ENCODE data around the gene TMEM184B.
A peak's percentile ranks its signal among the peaks of the same experiment; 100 is the strongest.

TMEM184B gene

GRCh38 chr22:38272373-38273134, at the start of gene TMEM184B:
TSS of gene TMEM184B (minus strand) at chr22:38273010. CDS start at chr22:38247961, 25,049 bp downstream.
- no peak for FAIRE-seq
- peak; percentile 24 for DNase-seq (ENCODE audit: low spot score)

- no peak for DNase-seq (ENCODE audit: low spot score)
- no peak for FAIRE-seq
Measured at GRCh38 chr22:38320605-38321402, 48.0 kb upstream of the TMEM184B start.

GRCh38 chr22:38318792-38319773, 46.3 kb upstream of the TMEM184B start:
- DNase-seq (ENCODE audit: low spot score) (no peak), FAIRE-seq (no peak)

- peak; percentile 90 for FAIRE-seq
- peak; percentile 92 for DNase-seq (ENCODE audit: low spot score)
Measured at GRCh38 chr22:38317995-38318715, 45.3 kb upstream of the TMEM184B start.

GRCh38 chr22:38317122-38317994, 44.5 kb upstream of the TMEM184B start, which contains the start of gene CSNK1E:
TSS of gene CSNK1E (minus strand) at chr22:38317433. CDS start at chr22:38314157, 3,276 bp downstream.
- FAIRE-seq (no peak), DNase-seq (ENCODE audit: low spot score) (no peak)

- FAIRE-seq: no peak
- DNase-seq (ENCODE audit: low spot score): no peak
Measured at GRCh38 chr22:38316364-38317121, 43.7 kb upstream of the TMEM184B start.

GRCh38 chr22:38315823-38316363, 43.1 kb upstream of the TMEM184B start:
- no peak for DNase-seq (ENCODE audit: low spot score)
- FAIRE-seq: no peak

- FAIRE-seq: no peak
- no peak for DNase-seq (ENCODE audit: low spot score)
Measured at GRCh38 chr22:38314933-38315822, 42.4 kb upstream of the TMEM184B start.

GRCh38 chr22:38314051-38314932, 41.5 kb upstream of the TMEM184B start:
- no peak for DNase-seq (ENCODE audit: low spot score)
- no peak for FAIRE-seq

- DNase-seq (ENCODE audit: low spot score) (peak; percentile 84), FAIRE-seq (peak; percentile 77)
Measured at GRCh38 chr22:38313384-38313955, 40.7 kb upstream of the TMEM184B start.

GRCh38 chr22:38312261-38312800, 39.5 kb upstream of the TMEM184B start:
- DNase-seq (ENCODE audit: low spot score) (no peak), FAIRE-seq (no peak)

GRCh38 chr22:38311323-38311620, 38.5 kb upstream of the TMEM184B start:
- DNase-seq (ENCODE audit: low spot score) (no peak), FAIRE-seq (no peak)

GRCh38 chr22:38310518-38311322, 37.9 kb upstream of the TMEM184B start:
- DNase-seq (ENCODE audit: low spot score) (no peak), FAIRE-seq (no peak)

- FAIRE-seq: no peak
- DNase-seq (ENCODE audit: low spot score): no peak
Measured at GRCh38 chr22:38309614-38310517, 37.1 kb upstream of the TMEM184B start.
